K562 (cell line): Measurements from ENCODE around the gene NUDT2.

Experiments
- MTA3 ChIP-seq: fragments of 450-650 bp; formaldehyde crosslinking; IDR thresholded peaks from 2 replicates; pipeline ENCODE4 v1.6.1; 2017; ENCODE audit warnings: mild to moderate bottlenecking, borderline replicate concordance
- POLR2AphosphoS5 ChIP-seq: IDR thresholded peaks from 2 replicates; pipeline ENCODE4 v1.6.1; 2011; ENCODE audit warnings: mild to moderate bottlenecking, low read depth, low read length, moderate library complexity; ENCODE audit not compliant: control insufficient read depth, insufficient read depth
- RBM22 ChIP-seq: fragments of 200-400 bp; formaldehyde crosslinking; IDR thresholded peaks from 2 replicates; pipeline ENCODE4 v1.6.1; 2018; ENCODE audit warnings: low read length, low read depth; ENCODE audit not compliant: poor library complexity, severe bottlenecking
- TEAD4 ChIP-seq, 2 experiments: sonication (generic) in 1 of 2; formaldehyde crosslinking in 1 of 2; IDR thresholded peaks; 2 replicates each; pipeline versions ENCODE4 v1.6.1 to v1.8.0; 2012 to 2022; ENCODE audit warnings: borderline replicate concordance in 1 of 2, inconsistent platforms in 1 of 2, low read length in 1 of 2, mild to moderate bottlenecking in 1 of 2, missing genetic modification reagents in 1 of 2
- ZC3H8 ChIP-seq: fragments of 450-650 bp; IDR thresholded peaks from 2 replicates; pipeline ENCODE4 v1.6.1; 2017
- ZNF23 ChIP-seq: fragments of 250-450 bp; sonication (Bioruptor Pico); IDR thresholded peaks from 2 replicates; pipeline ENCODE4 v1.4.0; 2020; ENCODE audit warnings: mild to moderate bottlenecking
- ZNF766 ChIP-seq: fragments of 200-800 bp; sonication (Bioruptor generic); conservative IDR thresholded peaks from 2 replicates; pipeline ENCODE4 v1.6.1; 2016; ENCODE audit warnings: missing genetic modification characterization, missing compliant biosample characterization
- TF ChIP-seq, protein P1 (sequence below), 3 experiments: IDR thresholded peaks in 2 of 3; conservative IDR thresholded peaks in 1 of 3; 2 replicates each; pipeline ENCODE4 v1.5.1; 2011 to 2012; ENCODE audit warnings: low read length in 3 of 3, mild to moderate bottlenecking in 3 of 3, control low read depth in 2 of 3, improper control_type of control experiment in 1 of 3, inconsistent platforms in 1 of 3, low read depth in 1 of 3, mixed read lengths in 1 of 3, moderate library complexity in 1 of 3; ENCODE audit not compliant: insufficient read depth in 2 of 3
- TF ChIP-seq, protein P2 (sequence below): sonication (generic); formaldehyde crosslinking; IDR thresholded peaks from 2 replicates; pipeline ENCODE4 v1.8.1; 2023; ENCODE audit warnings: mild to moderate bottlenecking, missing genetic modification reagents

DNA sequence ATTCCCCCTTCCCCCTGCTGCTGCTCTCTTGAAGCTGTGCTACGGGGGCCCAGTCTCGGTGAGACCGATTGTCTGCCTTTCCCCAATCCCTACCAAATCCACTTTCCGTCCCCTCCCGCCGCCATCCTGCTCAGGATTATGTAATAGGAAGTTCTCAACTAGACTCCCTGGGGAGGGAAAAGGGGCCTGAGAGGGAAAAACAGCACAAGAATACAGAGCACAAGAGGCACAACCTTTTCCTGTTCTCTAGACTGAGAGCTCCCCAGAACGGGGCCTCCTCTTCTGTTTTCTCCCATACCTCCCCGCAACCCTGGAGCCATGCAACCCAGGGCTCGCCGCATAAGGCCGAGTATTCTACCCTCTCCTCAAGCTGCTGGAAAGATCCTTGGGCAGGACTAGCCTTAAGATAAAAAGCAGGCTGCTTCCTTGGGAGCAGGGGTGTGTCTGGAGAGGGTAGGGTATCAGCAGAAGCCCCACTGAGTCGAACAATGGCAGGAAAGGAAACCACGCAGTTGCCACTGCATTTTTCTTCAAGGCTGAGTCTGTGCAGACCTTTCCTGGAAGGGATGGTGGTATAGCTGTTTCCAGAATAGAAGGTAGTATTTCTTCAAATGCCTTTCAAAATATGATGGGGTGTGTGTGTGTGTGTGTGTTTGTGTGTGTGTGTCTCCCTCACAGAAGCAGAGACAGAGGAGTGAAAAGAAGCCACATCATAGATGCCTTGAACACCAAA is 34.4 kb downstream of the NUDT2 start:
- TF ChIP-seq TEAD4 (IDR thresholded peaks at IDR 0.05; ENCODE audit: low read length) (no peak), TEAD4 (CRISPR knock-in tag; IDR thresholded peaks at IDR 0.05; ENCODE audit: borderline replicate concordance) (no peak), ZNF23 (CRISPR knock-in tag) (no peak), RBM22 (no peak), ZC3H8 (no peak), ZNF766 (CRISPR knock-in tag) (no peak), POLR2AphosphoS5 (no peak), MTA3 (no peak)
- TF ChIP-seq, protein P1, sequence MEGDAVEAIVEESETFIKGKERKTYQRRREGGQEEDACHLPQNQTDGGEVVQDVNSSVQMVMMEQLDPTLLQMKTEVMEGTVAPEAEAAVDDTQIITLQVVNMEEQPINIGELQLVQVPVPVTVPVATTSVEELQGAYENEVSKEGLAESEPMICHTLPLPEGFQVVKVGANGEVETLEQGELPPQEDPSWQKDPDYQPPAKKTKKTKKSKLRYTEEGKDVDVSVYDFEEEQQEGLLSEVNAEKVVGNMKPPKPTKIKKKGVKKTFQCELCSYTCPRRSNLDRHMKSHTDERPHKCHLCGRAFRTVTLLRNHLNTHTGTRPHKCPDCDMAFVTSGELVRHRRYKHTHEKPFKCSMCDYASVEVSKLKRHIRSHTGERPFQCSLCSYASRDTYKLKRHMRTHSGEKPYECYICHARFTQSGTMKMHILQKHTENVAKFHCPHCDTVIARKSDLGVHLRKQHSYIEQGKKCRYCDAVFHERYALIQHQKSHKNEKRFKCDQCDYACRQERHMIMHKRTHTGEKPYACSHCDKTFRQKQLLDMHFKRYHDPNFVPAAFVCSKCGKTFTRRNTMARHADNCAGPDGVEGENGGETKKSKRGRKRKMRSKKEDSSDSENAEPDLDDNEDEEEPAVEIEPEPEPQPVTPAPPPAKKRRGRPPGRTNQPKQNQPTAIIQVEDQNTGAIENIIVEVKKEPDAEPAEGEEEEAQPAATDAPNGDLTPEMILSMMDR (IDR thresholded peaks at IDR 0.05 in 2 of 3, conservative IDR thresholded peaks at IDR 0.05 in 1 of 3; ENCODE audit: insufficient read depth in 2 of 3, low read depth in 1 of 3, low read length in 3 of 3) = no peak
- TF ChIP-seq, protein P2, sequence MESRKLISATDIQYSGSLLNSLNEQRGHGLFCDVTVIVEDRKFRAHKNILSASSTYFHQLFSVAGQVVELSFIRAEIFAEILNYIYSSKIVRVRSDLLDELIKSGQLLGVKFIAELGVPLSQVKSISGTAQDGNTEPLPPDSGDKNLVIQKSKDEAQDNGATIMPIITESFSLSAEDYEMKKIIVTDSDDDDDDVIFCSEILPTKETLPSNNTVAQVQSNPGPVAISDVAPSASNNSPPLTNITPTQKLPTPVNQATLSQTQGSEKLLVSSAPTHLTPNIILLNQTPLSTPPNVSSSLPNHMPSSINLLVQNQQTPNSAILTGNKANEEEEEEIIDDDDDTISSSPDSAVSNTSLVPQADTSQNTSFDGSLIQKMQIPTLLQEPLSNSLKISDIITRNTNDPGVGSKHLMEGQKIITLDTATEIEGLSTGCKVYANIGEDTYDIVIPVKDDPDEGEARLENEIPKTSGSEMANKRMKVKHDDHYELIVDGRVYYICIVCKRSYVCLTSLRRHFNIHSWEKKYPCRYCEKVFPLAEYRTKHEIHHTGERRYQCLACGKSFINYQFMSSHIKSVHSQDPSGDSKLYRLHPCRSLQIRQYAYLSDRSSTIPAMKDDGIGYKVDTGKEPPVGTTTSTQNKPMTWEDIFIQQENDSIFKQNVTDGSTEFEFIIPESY (CRISPR knock-in tag) = no peak
